Peyer's patch (tissue), 4 donors: ENCODE data around the gene CIB4.

Experiments
- POLR2A ChIP-seq, 2 donors: fragments of 450-650 bp; IDR thresholded peaks; one replicate each; pipeline ENCODE4 v1.5.1; 2017; ENCODE audit warnings: antibody characterized with exemption in 2 of 2, mild to moderate bottlenecking in 2 of 2, moderate library complexity in 2 of 2
- TF ChIP-seq, protein P1 (sequence below), 6 experiments: fragments of 450-650 bp in 4 of 6; fragments of 200-600 bp in 2 of 6; sonication (generic) in 1 of 6; IDR thresholded peaks; one replicate each; pipeline ENCODE4 v1.5.1; 2017 to 2019; ENCODE audit warnings: antibody characterized with exemption in 6 of 6, mild to moderate bottlenecking in 3 of 6, moderate library complexity in 1 of 6

DNA sequence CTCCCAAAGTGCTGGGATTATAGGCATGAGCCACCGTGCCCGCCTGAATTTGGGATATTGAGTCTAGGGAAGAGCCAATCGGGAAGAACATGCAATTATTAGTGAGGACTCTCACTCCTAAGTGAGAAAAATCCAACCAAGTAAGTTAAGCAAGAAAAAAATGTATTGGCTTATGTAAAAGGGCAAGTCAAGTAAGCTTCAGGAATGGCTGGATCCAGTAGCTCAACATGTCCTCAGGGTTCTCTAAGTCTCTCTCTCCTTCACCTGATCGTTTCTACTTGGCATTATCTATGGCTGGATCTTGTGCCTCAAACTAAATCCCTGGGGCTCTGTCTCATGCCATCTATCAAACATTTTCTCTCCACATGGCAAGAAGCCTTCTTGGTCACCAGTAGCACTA lies 16.1 kb upstream of the CIB4 start:
- TF ChIP-seq, protein P1, sequence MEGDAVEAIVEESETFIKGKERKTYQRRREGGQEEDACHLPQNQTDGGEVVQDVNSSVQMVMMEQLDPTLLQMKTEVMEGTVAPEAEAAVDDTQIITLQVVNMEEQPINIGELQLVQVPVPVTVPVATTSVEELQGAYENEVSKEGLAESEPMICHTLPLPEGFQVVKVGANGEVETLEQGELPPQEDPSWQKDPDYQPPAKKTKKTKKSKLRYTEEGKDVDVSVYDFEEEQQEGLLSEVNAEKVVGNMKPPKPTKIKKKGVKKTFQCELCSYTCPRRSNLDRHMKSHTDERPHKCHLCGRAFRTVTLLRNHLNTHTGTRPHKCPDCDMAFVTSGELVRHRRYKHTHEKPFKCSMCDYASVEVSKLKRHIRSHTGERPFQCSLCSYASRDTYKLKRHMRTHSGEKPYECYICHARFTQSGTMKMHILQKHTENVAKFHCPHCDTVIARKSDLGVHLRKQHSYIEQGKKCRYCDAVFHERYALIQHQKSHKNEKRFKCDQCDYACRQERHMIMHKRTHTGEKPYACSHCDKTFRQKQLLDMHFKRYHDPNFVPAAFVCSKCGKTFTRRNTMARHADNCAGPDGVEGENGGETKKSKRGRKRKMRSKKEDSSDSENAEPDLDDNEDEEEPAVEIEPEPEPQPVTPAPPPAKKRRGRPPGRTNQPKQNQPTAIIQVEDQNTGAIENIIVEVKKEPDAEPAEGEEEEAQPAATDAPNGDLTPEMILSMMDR (IDR thresholded peaks at IDR 0.05): no peak
- no peak for TF ChIP-seq POLR2A (IDR thresholded peaks at IDR 0.05)
